Cardiac fibroblast (primary cell): ENCODE results near the gene DNAAF3.
A peak's percentile ranks its signal among the peaks of the same experiment; 100 is the strongest.
"Not testable (repeated sequence)": the region's sequence is repeated elsewhere in the genome, so short reads cannot be mapped to it uniquely, and the experiment has no call there.

Experiments used
- DNase-seq, 2 donors: peaks; one replicate each; pipeline versions ENCODE4 v3.0.0 to v3.0.0-alpha.2; 2010; ENCODE audit warnings: low read depth in 2 of 2
- H3K4me3 ChIP-seq, 2 donors: replicated peaks in 1 of 2; 1 replicate in 1 of 2; 2 replicates in 1 of 2; pipeline ENCODE4 v1.5.1; 2011; ENCODE audit warnings: low read depth in 2 of 2, low read length in 2 of 2, mild to moderate bottlenecking in 2 of 2, moderate library complexity in 1 of 2
- CTCF ChIP-seq: IDR thresholded peaks from one replicate; pipeline ENCODE4 v1.5.1; 2011; ENCODE audit warnings: low read depth, mild to moderate bottlenecking, low read length, inconsistent platforms

Gene DNAAF3

DNA sequence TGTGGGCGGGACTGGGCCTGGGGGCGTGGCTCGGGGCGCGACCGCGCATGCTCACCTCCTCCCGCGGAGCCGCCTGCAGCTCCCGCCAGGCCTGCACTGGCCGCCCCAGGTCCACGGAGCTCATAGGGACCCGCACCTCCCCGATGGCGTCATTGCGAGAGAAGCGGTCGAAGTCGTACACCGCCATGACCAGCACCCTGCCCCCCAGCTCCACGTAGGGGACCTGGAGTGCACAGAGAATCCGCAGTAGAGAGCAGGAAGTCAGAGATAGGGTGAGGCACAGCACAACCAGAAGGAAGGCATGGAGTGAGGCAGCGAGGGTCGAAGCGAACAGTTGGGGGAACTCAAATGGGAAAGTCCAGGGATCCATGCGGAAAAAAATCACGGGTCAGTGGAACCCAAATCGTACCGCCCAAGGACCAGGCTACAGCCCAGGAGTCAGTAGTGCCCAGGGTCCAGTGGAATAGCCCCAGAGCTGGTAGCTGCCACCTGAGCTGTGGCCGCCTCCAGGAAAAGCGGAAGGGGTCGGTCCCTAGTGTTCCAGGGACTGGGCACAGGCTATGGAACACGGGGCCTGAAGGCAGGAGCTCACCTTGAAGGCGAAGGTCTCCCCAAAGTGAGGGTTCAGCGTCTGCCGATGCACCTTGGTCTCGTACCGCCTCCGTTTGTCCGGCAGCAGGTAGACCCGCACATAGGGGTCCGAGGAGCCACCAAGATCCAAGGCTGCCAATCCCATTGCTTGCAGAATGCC, 8.9 kb upstream of the DNAAF3 start:
- TF ChIP-seq CTCF = no peak
- H3K4me3 ChIP-seq = no peak overlapping the region
- DNase-seq = no peak

DNA sequence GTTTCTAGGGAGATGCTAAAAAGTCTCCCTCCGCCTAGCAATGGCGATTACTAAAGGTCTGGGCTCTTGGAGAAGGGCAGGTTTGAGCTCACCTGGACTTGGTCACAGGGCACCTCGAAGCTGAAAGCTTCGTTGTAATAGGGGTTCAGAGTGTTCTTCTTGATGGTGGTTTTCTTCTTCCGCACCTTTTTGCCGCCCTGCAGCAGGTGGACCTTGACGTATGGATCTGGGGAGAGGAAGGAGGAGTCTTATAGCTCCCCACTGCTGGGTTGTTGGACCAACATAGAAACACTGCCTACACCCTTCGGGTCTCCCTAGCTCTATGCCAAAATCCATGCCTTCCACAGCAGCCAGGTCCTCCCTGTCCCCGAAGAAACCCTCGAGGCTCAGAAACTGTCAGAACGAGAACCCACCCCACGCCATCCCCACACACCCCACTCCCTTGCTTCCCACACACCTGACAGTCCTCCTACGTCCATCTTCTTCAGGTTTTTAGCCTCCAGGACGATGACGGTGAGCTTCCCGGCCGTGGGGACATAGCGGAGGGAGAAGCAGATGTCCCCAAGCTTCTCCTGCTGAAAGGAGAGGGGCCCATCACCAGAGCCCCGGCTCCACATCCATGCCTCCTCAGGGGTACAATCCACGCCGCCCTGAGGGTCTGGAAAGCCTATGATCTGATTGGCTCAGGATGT, 8.2 kb upstream of the DNAAF3 start:
- DNase-seq = no peak
- no peak overlapping the region for H3K4me3 ChIP-seq
- no peak for TF ChIP-seq CTCF

DNA sequence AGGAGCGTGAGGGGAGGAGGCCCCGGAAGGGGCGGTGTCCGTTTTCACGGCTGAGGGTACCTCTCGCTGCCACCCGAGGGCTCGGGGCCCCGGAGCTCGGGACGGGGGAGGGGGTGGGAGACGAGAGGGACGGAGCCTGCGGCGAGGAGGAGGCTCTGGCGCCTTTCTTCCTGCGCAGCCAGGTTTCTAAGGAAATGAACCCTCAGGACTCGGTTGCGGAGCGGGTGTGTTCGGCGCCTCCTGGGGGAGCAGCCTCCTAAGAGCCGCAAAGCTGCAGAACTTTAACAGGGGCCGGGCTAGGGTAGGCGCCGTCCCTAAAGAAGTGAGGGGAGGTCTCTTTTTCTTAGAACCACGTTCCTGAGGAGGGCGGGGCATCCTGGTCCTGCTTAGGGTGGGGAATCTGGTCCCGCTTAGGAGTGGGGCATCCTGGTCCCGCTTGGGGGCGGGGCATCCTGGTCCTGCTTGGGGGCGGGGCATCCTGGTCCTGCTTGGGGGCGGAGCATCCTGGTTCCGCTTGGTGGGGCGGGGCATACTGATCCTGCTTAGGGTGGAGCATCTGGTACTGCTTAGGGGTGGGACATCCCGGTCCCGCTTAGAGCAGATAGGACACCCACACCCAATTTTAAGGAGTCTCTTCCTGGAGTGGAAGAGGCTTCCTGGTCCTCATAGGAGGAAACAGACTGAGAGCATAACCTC, 7.4 kb upstream of the DNAAF3 start:
- DNase-seq = peak; percentile 53 to 69
- peak overlapping the region; percentile 48 to 51 for H3K4me3 ChIP-seq
- no peak for TF ChIP-seq CTCF

DNA sequence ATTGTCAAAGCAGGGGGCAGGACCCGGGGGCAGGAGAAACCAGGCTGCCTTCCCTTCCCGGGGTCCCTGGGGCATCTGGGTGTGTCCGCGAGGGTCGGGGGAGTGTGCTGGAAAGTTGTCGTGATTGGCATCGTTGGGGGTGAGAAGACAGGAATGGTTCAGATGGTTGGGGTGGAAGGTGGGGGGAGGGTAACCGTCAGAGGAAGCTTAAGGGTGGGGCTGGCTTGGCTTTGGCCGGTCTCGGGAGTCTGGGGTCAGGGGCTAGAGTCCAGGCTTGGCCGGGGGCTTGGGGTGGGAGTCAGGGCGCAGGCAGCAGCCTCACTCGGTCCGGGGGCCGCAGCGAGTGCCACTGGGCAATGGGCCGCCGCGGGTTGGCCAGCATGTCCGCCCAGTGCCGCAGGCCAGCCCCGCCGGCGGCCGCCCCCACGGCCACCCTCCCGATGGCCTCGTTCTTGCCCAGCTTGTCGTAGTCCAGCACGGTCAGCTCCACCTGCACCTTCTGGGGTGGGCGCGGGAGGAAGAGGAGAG, 6.8 kb upstream of the DNAAF3 start:
- DNase-seq = no peak
- TF ChIP-seq CTCF = no peak
- peak overlapping the region; percentile 48 to 51 for H3K4me3 ChIP-seq

- peak overlapping the region; percentile 15 to 48 for H3K4me3 ChIP-seq
- TF ChIP-seq CTCF = no peak
- DNase-seq = peak; percentile 38 to 49
These were observed 6.3 kb upstream of the DNAAF3 start for GRCh38 chr19:55172741-55173140.

- DNase-seq, H3K4me3 ChIP-seq: not testable (repeated sequence)
These were observed 5.9 kb upstream of the DNAAF3 start for GRCh38 chr19:55172318-55172717.

DNA sequence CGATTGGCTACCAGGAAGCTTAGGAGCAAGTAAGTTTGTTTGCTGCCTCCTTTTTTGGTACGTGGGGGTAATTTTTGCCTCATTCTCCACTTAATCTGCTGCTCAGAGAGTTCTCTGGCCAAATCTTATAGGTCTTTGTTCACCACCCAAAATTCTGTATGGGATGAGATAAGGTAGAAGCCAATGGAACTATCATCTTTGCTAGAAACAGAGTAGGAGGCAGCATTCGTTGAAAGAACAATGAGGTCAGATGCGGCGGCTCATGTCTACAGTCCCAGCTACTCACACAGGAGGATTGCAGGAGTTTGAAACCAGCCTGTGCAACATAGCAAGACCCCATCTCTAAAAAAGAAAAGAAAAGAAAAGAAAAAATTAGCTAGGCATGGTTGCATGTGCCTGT, 5.0 kb upstream of the DNAAF3 start:
- no peak overlapping the region for H3K4me3 ChIP-seq
- TF ChIP-seq CTCF = no peak
- DNase-seq = no peak
